HEK293 (cell line): Measurements from ENCODE around the gene PDZRN3.

Source experiments
- CTCF ChIP-seq: fragments of 450-650 bp; formaldehyde crosslinking; IDR thresholded peaks from 2 replicates; pipeline ENCODE4 v1.5.1; 2016; ENCODE audit warnings: missing biosample characterization, missing genetic modification characterization
- ZFHX2 ChIP-seq: fragments of 450-650 bp; formaldehyde crosslinking; conservative IDR thresholded peaks from 2 replicates; pipeline ENCODE4 v1.5.1; 2016; ENCODE audit warnings: missing biosample characterization, missing genetic modification characterization
- ZNF174 ChIP-seq: fragments of 450-650 bp; formaldehyde crosslinking; IDR thresholded peaks from 2 replicates; pipeline ENCODE4 v1.5.0; 2017; ENCODE audit warnings: missing biosample characterization, mild to moderate bottlenecking, missing genetic modification characterization
- ZNF23 ChIP-seq: fragments of 450-650 bp; formaldehyde crosslinking; IDR thresholded peaks from 2 replicates; pipeline ENCODE4 v1.5.1; 2016; ENCODE audit warnings: missing biosample characterization, missing genetic modification characterization, borderline replicate concordance
- ZNF280D ChIP-seq: fragments of 450-650 bp; formaldehyde crosslinking; IDR thresholded peaks from 2 replicates; pipeline ENCODE4 v1.5.1; 2016; ENCODE audit warnings: missing biosample characterization, missing genetic modification characterization
- ZNF394 ChIP-seq: fragments of 450-650 bp; formaldehyde crosslinking; IDR thresholded peaks from 2 replicates; pipeline ENCODE4 v1.5.1; 2016; ENCODE audit warnings: missing biosample characterization, missing genetic modification characterization, mild to moderate bottlenecking, moderate library complexity, borderline replicate concordance
- ZNF404 ChIP-seq: fragments of 450-650 bp; formaldehyde crosslinking; IDR thresholded peaks from 2 replicates; pipeline ENCODE4 v1.5.1; 2017; ENCODE audit warnings: missing biosample characterization, missing genetic modification characterization
- ZSCAN5A ChIP-seq: fragments of 450-650 bp; formaldehyde crosslinking; IDR thresholded peaks from 2 replicates; pipeline ENCODE4 v1.5.1; 2016; ENCODE audit warnings: missing biosample characterization, missing genetic modification characterization

- no peak for TF ChIP-seq CTCF (tag by site-specific recombination)
- no peak for TF ChIP-seq ZFHX2
- no peak for TF ChIP-seq ZNF404 (tag by site-specific recombination)
- no peak for TF ChIP-seq ZSCAN5A
- no peak for TF ChIP-seq ZNF23 (tag by site-specific recombination)
- no peak for TF ChIP-seq ZNF174
- TF ChIP-seq ZNF394 (tag by site-specific recombination): no peak
- TF ChIP-seq ZNF280D (tag by site-specific recombination): no peak
These were observed 72.0 kb downstream of the PDZRN3 start for GRCh38 chr3:73552700-73553099.
